Sciatic nerve (tissue), 2 donors: Measurements from ENCODE around the gene KLHL40. TPM values are rescaled to one million over a fixed set of nuclear protein-coding genes. Genes with fewer than 3 reads are reported as not detected.

ENCODE experiments used
- ATAC-seq: fragments of 200-7000 bp; cut with Tn5 transposase; one replicate; pipeline ENCODE4 v1.9.1; 2020; ENCODE audit warnings: mild to moderate bottlenecking, moderate library complexity
- DNase-seq: peaks from one replicate; pipeline ENCODE4 v3.0.0-alpha.2; 2020; ENCODE audit warnings: low spot score
- intact Hi-C: fragments of 100-400 bp; cut with DNase I; formaldehyde crosslinking; loops from one replicate; pipeline ENCODE4 v1.14.2; 2022
- total RNA-seq: library from RNA; stranded (reverse); fragmentation: NEBNext Ultra II Directional; extraction: Animal tissue kit (Norgen Biotek cat#: 25700); gene quantifications from one replicate; pipeline ENCODE4 v1.2.1, GENCODE V29; 2021
- donor health status: DM: no; HTN: no; CAD: no.
- donor health status: DM: no; HTN: no; CAD: no.

Gene KLHL40
- total RNA-seq, 1 donor from 2014 or later = 0.13 TPM

DNA sequence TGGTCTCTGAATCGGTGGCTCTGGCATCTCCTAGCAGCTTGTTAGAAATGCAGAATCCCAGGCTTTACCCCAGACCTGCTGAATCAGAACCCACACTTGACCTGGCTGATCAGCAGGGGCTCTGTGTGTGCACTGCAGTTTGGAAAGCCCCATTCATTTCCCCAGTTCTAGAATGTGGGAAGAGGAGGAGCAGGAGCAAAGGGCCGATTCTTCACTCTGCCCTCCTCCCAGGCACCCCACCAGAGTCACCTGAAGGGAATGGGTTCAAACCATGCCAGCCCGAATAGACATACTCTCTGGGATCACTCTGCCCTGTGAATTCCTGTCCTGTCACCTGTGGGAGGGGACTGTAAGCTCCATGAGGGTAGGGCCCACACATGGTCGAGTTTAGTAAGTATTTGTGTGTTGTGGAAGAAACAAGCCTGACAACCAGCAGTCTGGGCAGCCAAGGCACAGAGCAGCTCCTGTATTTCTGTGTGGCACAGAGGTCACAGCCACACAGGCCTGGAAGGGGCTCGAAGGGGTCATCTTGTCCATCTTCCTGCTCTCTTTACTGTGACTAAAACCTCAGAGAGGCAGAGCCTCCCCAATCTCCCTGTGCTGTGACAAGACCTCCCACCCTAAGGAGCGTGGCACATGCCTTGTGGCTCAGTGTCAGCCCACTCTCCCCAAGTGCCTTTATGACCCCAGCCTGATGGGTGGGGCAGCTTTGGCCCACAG lies 46.3 kb downstream of the KLHL40 start:
- no peak for DNase-seq
- intact Hi-C loops = no loop called here

DNA sequence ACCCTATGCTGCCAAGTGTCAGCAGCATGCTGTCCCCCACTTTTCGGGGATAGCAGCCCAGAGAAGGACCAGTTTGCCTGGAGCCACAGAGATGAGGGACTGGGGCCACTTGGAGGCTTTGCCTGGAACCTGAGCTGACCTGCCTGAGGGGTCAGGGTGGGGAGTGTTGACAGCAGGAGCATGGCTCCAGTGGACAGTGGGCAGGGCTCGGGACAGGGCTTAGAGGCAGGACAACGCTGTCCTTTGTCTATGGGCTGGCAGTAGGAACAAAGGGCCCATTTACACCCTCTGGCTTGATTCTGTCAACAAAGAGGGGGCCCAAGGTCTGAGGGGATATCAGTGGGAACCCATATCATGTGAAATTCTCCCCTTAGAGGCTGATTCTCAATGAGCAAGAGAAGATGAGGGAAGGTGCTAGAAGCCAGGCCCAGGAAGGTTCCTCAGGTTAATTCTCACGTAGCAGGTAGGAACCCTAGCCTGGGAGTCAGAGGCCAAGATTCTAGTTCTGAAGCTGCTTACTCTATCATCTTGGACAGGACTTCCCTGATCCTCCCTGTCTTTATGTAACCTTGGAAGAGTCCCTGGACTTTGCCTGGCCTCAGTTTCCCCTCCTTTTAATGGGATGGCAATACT lies 47.0 kb downstream of the KLHL40 start:
- intact Hi-C loops = no loop called here
- ATAC-seq (peak; percentile 78), DNase-seq (no peak)

More for the DNA sequence above, 46.3 kb downstream of the KLHL40 start:
- ATAC-seq = peak; percentile 25

DNA sequence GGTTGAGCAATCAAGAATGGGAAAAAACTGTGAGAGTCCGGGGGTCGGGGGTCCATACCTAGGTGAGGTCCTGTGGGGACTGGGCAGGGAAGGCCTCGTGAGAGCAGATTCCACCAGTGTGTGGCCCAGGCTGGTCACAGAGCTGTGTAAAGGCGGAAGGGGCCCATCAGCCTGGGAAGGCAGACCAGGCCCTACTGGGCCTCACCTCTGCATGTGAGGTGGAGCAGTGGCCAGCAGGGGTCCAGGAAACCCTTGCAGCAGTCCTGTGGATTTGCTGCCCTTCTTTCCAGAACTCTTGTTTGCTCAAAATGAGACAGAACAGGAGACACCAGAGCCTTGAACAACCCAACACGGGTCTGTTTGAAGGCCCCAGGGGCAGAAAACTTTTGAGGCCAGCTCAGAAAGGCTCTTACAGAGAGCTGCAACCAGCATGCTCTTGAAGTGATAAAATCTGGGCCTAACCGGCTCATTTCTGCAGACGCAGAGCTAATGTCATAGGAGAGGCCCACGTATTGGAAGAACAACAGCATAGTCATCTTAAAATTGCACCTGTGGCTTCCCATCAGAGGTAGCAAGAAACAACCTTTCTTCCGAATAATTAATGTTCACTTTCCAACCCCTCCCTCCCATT lies 47.6 kb downstream of the KLHL40 start:
- DNase-seq (no peak), ATAC-seq (peak; percentile 29)
- intact Hi-C loops = no loop called here

GRCh38 chr3:42733501-42734262 lies 48.3 kb downstream of the KLHL40 start:
- ATAC-seq = no peak
- intact Hi-C loops = no loop called here
- DNase-seq = no peak

DNA sequence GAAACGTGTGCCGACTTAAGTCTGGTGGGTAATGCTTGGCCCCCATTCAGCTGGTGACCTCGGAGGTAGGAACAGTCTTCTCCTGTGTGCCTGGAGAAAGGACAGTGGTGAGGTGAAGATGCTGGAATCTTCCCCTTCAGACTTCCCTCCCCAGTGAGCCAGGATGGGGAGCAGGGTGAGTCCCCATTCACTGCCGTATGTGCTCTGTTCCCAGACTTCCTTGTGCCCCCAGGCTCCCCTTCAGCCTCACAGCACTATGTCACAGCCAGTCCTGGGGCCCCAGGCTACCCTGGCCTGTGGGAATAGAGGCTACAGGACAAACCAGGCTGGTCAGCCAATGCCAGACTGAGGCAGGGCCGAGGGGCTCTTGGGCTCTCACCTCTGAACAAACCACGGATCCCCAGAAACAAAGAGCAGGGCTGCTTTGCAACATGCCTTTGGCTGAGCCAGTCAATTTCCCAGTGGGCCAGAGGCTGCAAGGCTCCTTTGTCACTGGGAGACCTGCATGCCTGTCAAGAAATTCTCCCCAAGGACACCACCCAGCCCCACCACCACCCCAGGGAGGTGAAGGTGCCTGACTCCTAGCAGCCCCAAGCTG lies 49.0 kb downstream of the KLHL40 start:
- intact Hi-C loops = no loop called here
- ATAC-seq = no peak
- no peak for DNase-seq

GRCh38 chr3:42735019-42735418 lies 49.7 kb downstream of the KLHL40 start:
- ATAC-seq (no peak), DNase-seq (no peak)
- intact Hi-C loops = no loop called here

DNA sequence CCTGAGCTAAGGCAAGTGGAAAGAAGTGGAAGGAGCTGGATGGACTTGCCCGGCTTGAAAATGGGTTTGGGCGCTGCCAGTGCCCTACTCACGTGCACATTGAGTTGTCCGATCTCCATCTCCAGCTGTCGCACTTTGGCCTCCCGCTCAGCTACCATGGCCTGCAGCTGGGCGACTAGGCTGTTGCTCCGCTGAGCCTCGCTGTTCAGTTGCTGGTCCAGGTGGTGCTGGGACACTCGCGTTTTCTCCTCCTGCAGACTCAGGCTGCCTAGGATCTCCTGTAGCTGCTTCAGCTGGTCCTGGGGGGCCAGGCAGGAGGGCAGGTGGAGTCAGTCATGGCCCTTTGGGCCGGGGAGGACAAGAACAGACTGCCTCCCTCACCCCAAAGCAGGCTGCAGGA lies 50.3 kb downstream of the KLHL40 start:
- no peak for DNase-seq
- intact Hi-C loops = no loop called here

GRCh38 chr3:42736081-42736480 lies 50.7 kb downstream of the KLHL40 start:
- intact Hi-C loops = no loop called here
- ATAC-seq (no peak), DNase-seq (no peak)

More for the DNA sequence above, 50.3 kb downstream of the KLHL40 start:
- no peak for ATAC-seq

DNA sequence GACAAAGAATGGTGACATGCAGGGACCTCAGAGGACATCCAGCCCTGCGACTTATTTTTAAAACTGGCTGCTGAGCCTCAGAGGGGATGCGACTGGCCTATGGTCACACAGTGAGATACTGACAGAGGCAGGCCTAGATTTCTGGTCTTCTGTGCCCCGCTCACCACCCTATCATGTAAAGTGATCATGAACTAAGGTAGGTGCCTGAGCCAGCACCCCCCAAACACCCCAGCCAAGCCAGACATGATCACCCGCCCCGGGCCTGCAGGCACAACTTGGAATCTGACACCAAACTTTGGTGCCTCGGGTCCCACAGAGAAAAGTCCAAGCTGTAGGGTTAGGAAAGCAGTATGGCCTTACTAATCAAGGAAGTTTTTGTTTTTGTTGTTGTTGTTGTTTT lies 51.2 kb downstream of the KLHL40 start:
- DNase-seq = no peak
- no peak for ATAC-seq
- intact Hi-C loops = no loop called here

- intact Hi-C loops = loop anchor here (10.0 kb wide), 1 partner anchor 135 kb away; the partner anchor contains the start of gene NKTR
- no peak for DNase-seq
- peak; percentile 60 for ATAC-seq
These were observed 54.2 kb downstream of the KLHL40 start for GRCh38 chr3:42739401-42740158.

DNA sequence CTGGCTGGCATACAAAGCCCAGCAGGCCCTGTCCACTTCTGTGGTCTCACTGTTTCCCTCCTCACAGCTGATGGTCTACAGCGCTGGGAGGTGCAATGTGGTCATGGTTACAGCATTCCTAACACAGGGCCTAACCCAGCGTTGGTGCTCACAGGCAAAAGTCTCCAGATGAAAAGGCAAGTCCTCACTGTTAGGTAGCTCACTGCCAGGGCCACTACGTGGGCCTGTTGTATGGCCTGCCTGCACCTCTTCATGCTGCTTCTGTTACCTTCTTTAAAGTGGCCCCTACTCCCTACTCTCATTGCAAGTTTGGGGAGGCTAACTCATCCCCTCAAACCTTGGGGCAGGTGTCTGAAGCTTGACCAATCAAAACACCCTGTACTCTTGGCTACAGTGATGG lies 56.5 kb downstream of the KLHL40 start:
- intact Hi-C loops = loop anchor here (10.0 kb wide), 1 partner anchor 137 kb away; the partner anchor contains the start of gene NKTR
- ATAC-seq = no peak
- no peak for DNase-seq

Other genes with a start within 250 kb of the KLHL40 start
- 5.8 TPM for gene VIPR1, start 182.9 kb upstream of the KLHL40 start, total RNA-seq
- gene SEC22C, start 103.6 kb upstream of the KLHL40 start, total RNA-seq = 59.5 TPM
- 16.0 TPM for gene SS18L2, start 94.7 kb upstream of the KLHL40 start, total RNA-seq
- gene NKTR, start 84.9 kb upstream of the KLHL40 start, total RNA-seq = 149 TPM
- 48.9 TPM for gene ZBTB47, start 31.8 kb upstream of the KLHL40 start, total RNA-seq
- gene HHATL, start 17.3 kb downstream of the KLHL40 start, total RNA-seq = not detected
- 3.1 TPM for gene CCDC13, start 87.7 kb downstream of the KLHL40 start, total RNA-seq
- 71.4 TPM for gene HIGD1A, start 119.0 kb downstream of the KLHL40 start, total RNA-seq
- 19.0 TPM for gene ACKR2, start 123.9 kb downstream of the KLHL40 start, total RNA-seq
- not detected for gene CYP8B1, start 190.3 kb downstream of the KLHL40 start, total RNA-seq
- gene ZNF662, start 220.6 kb downstream of the KLHL40 start, total RNA-seq = 19.0 TPM